AG20443 (cell line): ENCODE data around the gene RPP40.
A peak's percentile ranks its signal among the peaks of the same experiment; 100 is the strongest.
"Not testable (repeated sequence)": the region's sequence is repeated elsewhere in the genome, so short reads cannot be mapped to it uniquely, and the experiment has no call there.

Source experiments
- DNase-seq: peaks from one replicate; pipeline ENCODE4 v3.0.0; 2012; ENCODE audit warnings: low spot score, mixed read lengths

The RPP40 gene

GRCh38 chr6:5014072-5014561 lies 10.3 kb upstream of the RPP40 start:
- no peak for DNase-seq

- DNase-seq: peak; percentile 65
Measured at GRCh38 chr6:5012519-5012918, 8.7 kb upstream of the RPP40 start.

- DNase-seq: no peak
Measured at GRCh38 chr6:5011346-5011745, 7.5 kb upstream of the RPP40 start.

- no peak for DNase-seq
Measured at GRCh38 chr6:5007531-5007930, 3.7 kb upstream of the RPP40 start.

GRCh38 chr6:5006222-5006621 lies 2.4 kb upstream of the RPP40 start:
- DNase-seq: no peak

GRCh38 chr6:5005038-5005433 lies 1.2 kb upstream of the RPP40 start:
- DNase-seq: not testable (repeated sequence)

GRCh38 chr6:5004373-5005037 lies 668 bp upstream of the RPP40 start:
- DNase-seq: no peak

- no peak for DNase-seq
Measured at GRCh38 chr6:4999586-4999985, 4.3 kb downstream of the RPP40 start.

GRCh38 chr6:4997862-4998261 lies 6.0 kb downstream of the RPP40 start:
- DNase-seq: no peak

GRCh38 chr6:4994741-4995140 lies 9.1 kb downstream of the RPP40 start:
- DNase-seq: no peak

GRCh38 chr6:4987432-4987831 lies 16.4 kb downstream of the RPP40 start:
- DNase-seq: no peak

- no peak for DNase-seq
Measured at GRCh38 chr6:4986999-4987398, 16.8 kb downstream of the RPP40 start.

- no peak for DNase-seq
Measured at GRCh38 chr6:4983322-4983721, 20.5 kb downstream of the RPP40 start.

- no peak for DNase-seq
Measured at GRCh38 chr6:4981761-4982160, 22.1 kb downstream of the RPP40 start.

GRCh38 chr6:4979426-4979825 lies 24.4 kb downstream of the RPP40 start:
- DNase-seq: no peak

GRCh38 chr6:4977468-4977867 lies 26.4 kb downstream of the RPP40 start:
- DNase-seq: no peak

GRCh38 chr6:4975506-4975905 lies 28.3 kb downstream of the RPP40 start:
- no peak for DNase-seq

GRCh38 chr6:4974962-4975361 lies 28.9 kb downstream of the RPP40 start:
- no peak for DNase-seq

GRCh38 chr6:4973982-4974745 lies 29.7 kb downstream of the RPP40 start:
- peak; percentile 83 for DNase-seq

GRCh38 chr6:4973415-4973814 lies 30.4 kb downstream of the RPP40 start:
- DNase-seq: no peak

- DNase-seq: no peak
Measured at GRCh38 chr6:4972438-4972837, 31.4 kb downstream of the RPP40 start.

- DNase-seq: no peak
Measured at GRCh38 chr6:4971851-4972250, 32.0 kb downstream of the RPP40 start.

GRCh38 chr6:4970739-4971395 lies 33.0 kb downstream of the RPP40 start:
- DNase-seq: no peak
